PC-3 (cell line): ENCODE measurements around the gene PREP. TPM values are rescaled to one million over a fixed set of nuclear protein-coding genes. Genes with fewer than 3 reads are reported as not detected.

ENCODE experiments used
- ATAC-seq: fragments of 200-7000 bp; cut with Tn5 transposase; 2 replicates; pipeline ENCODE4 v1.9.1; 2020; ENCODE audit warnings: mild to moderate bottlenecking, moderate library complexity
- BruUV-seq: library from RNA; stranded (reverse); fragments of 400-500 nt; replicated peaks from 2 replicates; lab custom pipeline; 2021; lab: Mats Ljungman, UMichigan
- CTCF ChIA-PET: fragments of 300-600 bp; sonication (Branson Sonifier 250); formaldehyde crosslinking; loops from one replicate; lab custom pipeline; 2022; ENCODE audit warnings: antibody characterized with exemption; lab: Charles Lee
- POLR2A ChIA-PET: fragments of 300-600 bp; sonication (Branson Sonifier 250); formaldehyde crosslinking; loops from one replicate; lab custom pipeline; 2022; ENCODE audit warnings: antibody characterized with exemption; ENCODE audit not compliant: unreplicated experiment; lab: Charles Lee
- DNase-seq: peaks from one replicate; pipeline ENCODE4 v3.0.0-alpha.2; 2015
- H2AFZ ChIP-seq: fragments of 300-600 bp; sonication (generic); 2 replicates; pipeline ENCODE4 v1.6.0; 2016; ENCODE audit warnings: antibody characterized with exemption, low read length
- H3F3A ChIP-seq: fragments of 300-600 bp; sonication (generic); one replicate; pipeline ENCODE4 v1.6.0; 2017; ENCODE audit warnings: antibody characterized with exemption, low read length, control low read depth, mild to moderate bottlenecking; ENCODE audit not compliant: unreplicated experiment
- H3K27ac ChIP-seq: fragments of 300-600 bp; sonication (generic); 2 replicates; pipeline ENCODE4 v1.5.1; 2016; ENCODE audit warnings: mild to moderate bottlenecking, low read length
- H3K27me3 ChIP-seq: fragments of 300-600 bp; sonication (generic); 2 replicates; pipeline ENCODE4 v1.6.1; 2016; ENCODE audit warnings: low read length, mixed read lengths
- H3K36me3 ChIP-seq: fragments of 300-600 bp; sonication (generic); 2 replicates; pipeline ENCODE4 v1.6.1; 2016; ENCODE audit warnings: low read depth, mixed run types, low read length, mixed read lengths
- H3K4me1 ChIP-seq: fragments of 300-600 bp; sonication (generic); 2 replicates; pipeline ENCODE4 v1.5.1; 2016; ENCODE audit warnings: low read length; ENCODE audit not compliant: insufficient read depth
- H3K4me2 ChIP-seq: fragments of 300-600 bp; sonication (generic); 2 replicates; pipeline ENCODE4 v1.6.0; 2016; ENCODE audit warnings: low read length
- H3K4me3 ChIP-seq: fragments of 300-600 bp; sonication (generic); 2 replicates; pipeline ENCODE4 v1.5.1; 2016; ENCODE audit warnings: mild to moderate bottlenecking, low read length, mixed read lengths
- H3K79me2 ChIP-seq: fragments of 300-600 bp; sonication (generic); 2 replicates; pipeline ENCODE4 v1.6.1; 2017; ENCODE audit warnings: low read length, mixed read lengths
- H3K9ac ChIP-seq: fragments of 300-600 bp; sonication (generic); 2 replicates; pipeline ENCODE4 v1.6.0; 2016; ENCODE audit warnings: mild to moderate bottlenecking, low read length
- H3K9me2 ChIP-seq: fragments of 300-600 bp; sonication (generic); replicated peaks from 2 replicates; pipeline ENCODE4 v1.6.1; 2016; ENCODE audit warnings: mixed run types, low read length, mixed read lengths
- H3K9me3 ChIP-seq: fragments of 300-600 bp; sonication (generic); 2 replicates; pipeline ENCODE4 v1.6.1; 2016; ENCODE audit warnings: low read length, mixed read lengths
- H4K20me1 ChIP-seq: fragments of 300-600 bp; sonication (generic); 2 replicates; pipeline ENCODE4 v1.6.1; 2016; ENCODE audit warnings: low read length, mixed read lengths
- CTCF ChIP-seq: fragments of 300-600 bp; sonication (generic); conservative IDR thresholded peaks from 2 replicates; pipeline ENCODE4 v1.5.1; 2017; ENCODE audit warnings: antibody characterized with exemption, low read depth, mild to moderate bottlenecking, low read length
- EZH2 ChIP-seq: fragments of 300-600 bp; sonication (generic); IDR thresholded peaks from one replicate; pipeline ENCODE4 v1.6.1; 2017; ENCODE audit warnings: antibody characterized with exemption, mild to moderate bottlenecking, low read length; ENCODE audit not compliant: unreplicated experiment
- EZH2phosphoT487 ChIP-seq: fragments of 300-600 bp; sonication (generic); IDR thresholded peaks from 2 replicates; pipeline ENCODE4 v1.6.1; 2018; ENCODE audit warnings: mild to moderate bottlenecking, antibody characterized with exemption, low read length, borderline replicate concordance
- intact Hi-C: fragments of 100-400 bp; cut with micrococcal nuclease; formaldehyde crosslinking; loops from 2 replicates; pipeline ENCODE4 v1.9.0; 2023
- total RNA-seq: library from RNA; depleted of rRNA; stranded (reverse); fragments of >200 nt; gene quantifications from 2 replicates; pipeline ENCODE4 v1.2.3, GENCODE V29; 2014

Gene PREP
- total RNA-seq, 1 experiment from 2014 or later = 16.9 TPM

GRCh38 chr6:105318660-105319059 is 84.2 kb downstream of the PREP start:
- intact Hi-C loops = loop anchor here (1.0 to 5.0 kb wide), 4 partner anchors 9 to 231 kb away; no protein-coding TSS in a partner anchor
- H3K27ac ChIP-seq = peak overlapping the region; percentile 90
- peak overlapping the region; percentile 68 for H3K4me2 ChIP-seq
- peak overlapping the region; percentile 59 for H3K9ac ChIP-seq
- BruUV-seq = no TSS peak
- CTCF ChIA-PET = interaction anchor here (0.6 to 2.0 kb wide), 5 partner anchors 45 to 323 kb away, joined by 3 to 13 read pairs (median 5); partner anchors contain the start of gene PREP
- H3K27me3 ChIP-seq = no peaks in the 10 kb centered on the region
- no peaks in the 10 kb centered on the region for H4K20me1 ChIP-seq
- H3K4me1 ChIP-seq = peaks cover 33% of the 10 kb centered on the region
- no peaks in the 10 kb centered on the region for H3K9me2 ChIP-seq
- peaks cover 19% of the 10 kb centered on the region for H3K36me3 ChIP-seq
- H3F3A ChIP-seq = peaks cover 4% of the 10 kb centered on the region
- H3K4me3 ChIP-seq = peak overlapping the region; percentile 30; the same call in 1 of the 2 replicates
- ATAC-seq = peak; percentile 86
- H2AFZ ChIP-seq = no peak overlapping the region
- no peak for TF ChIP-seq EZH2phosphoT487
- no peak for TF ChIP-seq CTCF
- TF ChIP-seq EZH2 = no peak
- H3K79me2 ChIP-seq = no peaks in the 10 kb centered on the region
- peak; percentile 79 for DNase-seq
- POLR2A ChIA-PET = no interaction called here
- H3K9me3 ChIP-seq = no peaks in the 10 kb centered on the region

- H3K9me2 ChIP-seq = no peaks in the 10 kb centered on the region
- no peaks in the 10 kb centered on the region for H3K79me2 ChIP-seq
- H3K36me3 ChIP-seq = peaks cover 11% of the 10 kb centered on the region
- H3K9me3 ChIP-seq = no peaks in the 10 kb centered on the region
- BruUV-seq = TSS peak; percentile 27
- peak overlapping the region; percentile 30; the same call in 1 of the 2 replicates for H3K4me3 ChIP-seq
- no peaks in the 10 kb centered on the region for H3K27me3 ChIP-seq
- intact Hi-C loops = loop anchor here (1.0 to 5.0 kb wide), 4 partner anchors 9 to 231 kb away; no protein-coding TSS in a partner anchor
- peak overlapping the region; percentile 59 for H3K9ac ChIP-seq
- peaks cover 4% of the 10 kb centered on the region for H3F3A ChIP-seq
- DNase-seq (peak; percentile 61), ATAC-seq (peak; percentile 72)
- TF ChIP-seq EZH2phosphoT487 (no peak), EZH2 (no peak), CTCF (peak; percentile 74)
- H3K4me2 ChIP-seq = peak overlapping the region; percentile 68
- peaks cover 33% of the 10 kb centered on the region for H3K4me1 ChIP-seq
- no peak overlapping the region for H2AFZ ChIP-seq
- ChIA-PET CTCF (interaction anchor here (0.6 to 2.0 kb wide), 5 partner anchors 10 to 322 kb away, joined by 3 to 13 read pairs (median 4); partner anchors contain the start of gene PREP), POLR2A (no interaction called here)
- peak overlapping the region; percentile 90 for H3K27ac ChIP-seq
- H4K20me1 ChIP-seq = no peaks in the 10 kb centered on the region
Measured at GRCh38 chr6:105317607-105318533, 85.0 kb downstream of the PREP start.
